ENCODE results near the gene LAIR1.

- TF ChIP-seq EZH2 (IDR thresholded peaks at IDR 0.05) (no peak), CTCF (IDR thresholded peaks at IDR 0.05) (no peak), EZH2phosphoT487 (IDR thresholded peaks at IDR 0.05) (no peak)
Observed at GRCh38 chr19:54317108-54317964, 47.4 kb downstream of the LAIR1 start.

Data from neural progenitor cell (in vitro differentiated cells).